Activated T-helper 2 cell treated with anti-CD3 and anti-CD28 coated beads, Interferon-gamma antibody, Interleukin-2, Interleukin-4, amounts not matched to agents 10 μg/mL and 5 μg/mL and 100 μg/mL, durations not matched to agents 14 hours and 24 hours and 36 hours (primary cell): Measurements from ENCODE around the gene LGALS7. TPM values are rescaled to one million over a fixed set of nuclear protein-coding genes. Genes with fewer than 3 reads are reported as not detected.
"Not testable (repeated sequence)": the region's sequence is repeated elsewhere in the genome, so short reads cannot be mapped to it uniquely, and the experiment has no call there.

Experiments
- DNase-seq: peaks from one replicate; pipeline ENCODE4 v3.0.0; 2021; ENCODE audit warnings: low spot score
- H3K27ac Mint-ChIP-seq: one replicate; pipeline ENCODE4 v1.8.0; 2021; ENCODE audit warnings: mixed read lengths
- H3K27me3 Mint-ChIP-seq: one replicate; pipeline ENCODE4 v1.8.0; 2021; ENCODE audit warnings: low read depth, mixed read lengths
- H3K36me3 Mint-ChIP-seq: one replicate; pipeline ENCODE4 v1.8.0; 2021; ENCODE audit warnings: low read depth, mixed read lengths
- H3K4me1 Mint-ChIP-seq: one replicate; pipeline ENCODE4 v1.8.0; 2021; ENCODE audit warnings: low read depth, mixed read lengths
- H3K4me3 Mint-ChIP-seq: one replicate; pipeline ENCODE4 v1.8.0; 2021; ENCODE audit warnings: low read depth, mild to moderate bottlenecking, moderate library complexity, mixed read lengths
- H3K9me3 Mint-ChIP-seq: one replicate; pipeline ENCODE4 v1.8.0; 2021; ENCODE audit warnings: mixed read lengths
- intact Hi-C: fragments of 100-400 bp; cut with micrococcal nuclease; formaldehyde crosslinking; loops from one replicate; pipeline ENCODE4 v1.15.1; 2023
- total RNA-seq: library from RNA; stranded (reverse); gene quantifications from 2 replicates; pipeline ENCODE4 v1.2.3, GENCODE V29; 2022

LGALS7 gene
- total RNA-seq, 1 donor from 2014 or later: not detected

DNA sequence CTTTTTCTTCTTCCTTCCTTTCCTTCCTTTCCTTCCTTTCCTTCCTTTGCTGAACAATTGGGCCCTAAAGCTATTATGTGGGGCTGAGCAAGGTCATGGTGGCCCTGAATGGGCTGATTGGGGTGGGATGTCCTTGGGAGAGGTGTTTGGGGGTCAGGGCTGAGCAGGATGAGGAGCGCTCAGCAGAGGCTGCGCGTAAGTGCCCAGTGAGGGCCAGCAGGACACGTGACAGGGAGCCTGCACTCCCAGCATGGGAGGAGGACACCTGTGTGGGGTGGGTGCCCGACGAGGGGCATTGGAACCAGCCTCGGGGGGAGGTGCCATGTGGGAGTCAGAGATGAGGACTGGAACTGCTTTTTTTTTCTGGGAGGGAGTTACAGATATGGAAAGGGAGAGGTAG lies 5.4 kb upstream of the LGALS7 start:
- no peak for DNase-seq
- intact Hi-C loops: no loop called here
- H3K4me1 Mint-ChIP-seq: no peaks in the 10 kb centered on the region
- H3K27ac Mint-ChIP-seq: no peak overlapping the region
- H3K4me3 Mint-ChIP-seq: no peak overlapping the region
- no peaks in the 10 kb centered on the region for H3K9me3 Mint-ChIP-seq
- H3K36me3 Mint-ChIP-seq: no peaks in the 10 kb centered on the region
- H3K27me3 Mint-ChIP-seq: peaks cover 15% of the 10 kb centered on the region

DNA sequence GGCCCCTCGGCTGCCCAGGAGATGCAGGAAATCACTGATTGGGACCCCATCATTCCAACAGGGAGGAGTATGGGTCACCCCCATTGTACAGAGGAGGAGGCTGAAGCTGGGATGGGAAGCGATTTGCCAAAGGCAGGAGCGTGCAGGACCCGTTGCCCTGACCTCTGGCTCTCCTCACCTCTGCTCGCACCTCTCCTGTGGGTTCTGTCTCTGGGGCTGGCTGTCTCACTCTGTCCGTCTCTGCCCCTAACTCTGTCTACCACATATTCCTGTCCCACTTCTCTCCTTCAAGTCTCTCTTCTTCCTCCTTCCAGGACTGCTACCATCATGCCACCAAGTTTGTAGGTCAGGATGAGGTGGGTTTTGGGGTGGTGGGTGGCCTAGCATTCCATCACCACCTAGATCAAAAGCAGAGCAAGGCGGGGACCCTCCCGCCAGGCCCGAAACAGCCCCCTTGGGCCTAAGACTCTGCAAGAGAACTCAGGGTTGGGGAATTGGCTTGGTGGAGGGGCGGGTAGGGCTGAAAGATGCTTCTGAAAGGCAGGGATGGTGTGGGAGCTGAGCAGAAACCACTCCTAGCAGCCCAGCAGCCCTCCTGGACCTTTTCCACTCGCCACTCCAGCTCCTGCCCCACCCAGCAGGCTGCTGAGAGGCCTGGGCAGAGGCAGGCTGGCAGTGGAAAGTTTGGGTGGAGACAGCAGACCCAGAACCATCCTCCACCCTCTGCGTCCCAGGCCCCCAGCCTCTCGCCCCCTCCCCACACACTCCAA lies 1.0 kb upstream of the LGALS7 start:
- Mint-ChIP-seq H3K9me3 (no peaks in the 10 kb centered on the region), H3K4me1 (peaks cover under 1% of the 10 kb centered on the region), H3K36me3 (no peaks in the 10 kb centered on the region), H3K27me3 (peaks cover 5% of the 10 kb centered on the region), H3K27ac (no peak overlapping the region), H3K4me3 (no peak overlapping the region)
- intact Hi-C loops: no loop called here
- DNase-seq: no peak

DNA sequence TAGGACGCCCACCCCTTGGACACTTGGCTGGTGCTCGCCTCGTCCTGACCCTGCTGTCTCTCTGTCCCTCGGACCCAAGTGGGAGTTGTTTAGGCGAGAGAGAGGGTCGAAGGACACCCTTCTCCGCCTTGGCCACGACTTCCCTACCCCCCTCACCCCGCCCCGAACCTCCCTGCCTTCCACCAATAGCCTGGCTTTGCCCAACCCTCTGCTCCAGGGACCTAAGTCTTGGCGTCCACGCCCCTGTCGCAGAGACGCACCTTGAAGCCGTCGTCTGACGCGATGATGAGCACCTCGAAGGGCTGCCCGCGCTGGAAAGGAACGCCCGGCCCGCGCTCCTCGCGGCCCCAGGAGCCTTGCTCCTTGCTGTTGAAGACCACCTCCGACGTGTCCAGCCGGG lies 1.7 kb downstream of the LGALS7 start:
- H3K4me1 Mint-ChIP-seq, H3K36me3 Mint-ChIP-seq, H3K27me3 Mint-ChIP-seq, H3K27ac Mint-ChIP-seq, intact Hi-C loops, H3K9me3 Mint-ChIP-seq, DNase-seq, H3K4me3 Mint-ChIP-seq: not testable (repeated sequence)

- H3K27ac Mint-ChIP-seq, intact Hi-C loops, H3K4me3 Mint-ChIP-seq, H3K27me3 Mint-ChIP-seq, H3K9me3 Mint-ChIP-seq, DNase-seq, H3K36me3 Mint-ChIP-seq, H3K4me1 Mint-ChIP-seq: not testable (repeated sequence)
These were observed 2.4 kb downstream of the LGALS7 start for GRCh38 chr19:38770949-38771275.

- H3K27ac Mint-ChIP-seq, H3K4me1 Mint-ChIP-seq, H3K27me3 Mint-ChIP-seq, intact Hi-C loops, H3K36me3 Mint-ChIP-seq, H3K9me3 Mint-ChIP-seq, H3K4me3 Mint-ChIP-seq, DNase-seq: not testable (repeated sequence)
These were observed 2.9 kb downstream of the LGALS7 start for GRCh38 chr19:38770228-38770948.

GRCh38 chr19:38769635-38770211 lies 3.6 kb downstream of the LGALS7 start:
- Mint-ChIP-seq H3K27ac (peak overlapping the region; percentile 63), H3K4me1 (peaks cover 4% of the 10 kb centered on the region), H3K36me3 (no peaks in the 10 kb centered on the region), H3K27me3 (peaks cover 2% of the 10 kb centered on the region), H3K4me3 (peak overlapping the region; percentile 64), H3K9me3 (no peaks in the 10 kb centered on the region)
- intact Hi-C loops: no loop called here
- peak; percentile 86 for DNase-seq

- DNase-seq: no peak
- H3K27me3 Mint-ChIP-seq: peaks cover 2% of the 10 kb centered on the region
- H3K36me3 Mint-ChIP-seq: no peaks in the 10 kb centered on the region
- H3K9me3 Mint-ChIP-seq: no peaks in the 10 kb centered on the region
- no peak overlapping the region for H3K4me3 Mint-ChIP-seq
- intact Hi-C loops: no loop called here
- H3K4me1 Mint-ChIP-seq: peaks cover 4% of the 10 kb centered on the region
- no peak overlapping the region for H3K27ac Mint-ChIP-seq
These were observed 6.9 kb downstream of the LGALS7 start for GRCh38 chr19:38766276-38767047.

DNA sequence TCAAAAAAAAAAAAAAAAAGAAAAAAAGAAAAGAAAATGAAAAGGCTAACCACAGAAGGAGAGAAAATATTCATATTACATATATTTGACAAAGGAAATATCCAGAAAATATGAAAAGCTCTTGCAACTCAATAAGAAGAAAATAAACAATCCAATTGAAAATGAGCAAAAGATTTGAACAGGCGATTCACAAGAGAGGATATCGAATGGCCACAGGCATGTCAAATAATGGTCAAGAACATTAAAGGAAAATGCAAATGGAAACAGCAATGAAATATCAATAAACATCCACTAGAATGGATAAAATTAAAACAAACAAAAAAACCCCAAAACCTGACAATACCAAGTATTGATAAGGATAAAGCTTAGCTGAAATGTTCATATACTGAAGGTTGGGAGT lies 8.1 kb downstream of the LGALS7 start:
- Mint-ChIP-seq H3K4me1 (peaks cover 4% of the 10 kb centered on the region), H3K4me3 (no peak overlapping the region), H3K9me3 (no peaks in the 10 kb centered on the region), H3K27ac (no peak overlapping the region), H3K27me3 (peaks cover 2% of the 10 kb centered on the region), H3K36me3 (no peaks in the 10 kb centered on the region)
- DNase-seq: no peak
- intact Hi-C loops: no loop called here

DNA sequence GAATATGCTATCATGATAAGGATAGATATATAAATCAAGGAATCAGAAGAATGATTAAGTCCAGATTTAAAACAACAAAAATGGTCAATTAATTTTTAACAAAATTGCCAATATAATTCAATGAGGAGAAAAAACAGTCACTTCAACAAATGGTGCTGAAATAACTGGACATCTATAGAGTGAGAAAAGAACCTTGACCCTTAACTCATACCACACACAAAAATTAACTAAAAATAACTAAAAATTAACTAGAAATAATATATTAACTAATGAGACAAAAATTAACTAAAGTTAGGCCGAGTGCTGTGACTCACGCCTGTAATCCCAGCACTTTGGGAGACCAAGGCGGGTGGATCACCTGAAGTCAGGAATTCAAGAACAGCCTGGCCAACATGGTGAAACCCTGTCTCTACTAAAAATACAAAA lies 9.5 kb downstream of the LGALS7 start:
- Mint-ChIP-seq H3K9me3 (no peaks in the 10 kb centered on the region), H3K27ac (no peak overlapping the region), H3K36me3 (no peaks in the 10 kb centered on the region), H3K27me3 (peaks cover 2% of the 10 kb centered on the region), H3K4me1 (no peaks in the 10 kb centered on the region), H3K4me3 (no peak overlapping the region)
- DNase-seq: no peak
- intact Hi-C loops: no loop called here

- H3K27me3 Mint-ChIP-seq, intact Hi-C loops, H3K27ac Mint-ChIP-seq, H3K4me3 Mint-ChIP-seq, DNase-seq, H3K9me3 Mint-ChIP-seq, H3K4me1 Mint-ChIP-seq, H3K36me3 Mint-ChIP-seq: not testable (repeated sequence)
These were observed 11.4 kb downstream of the LGALS7 start for GRCh38 chr19:38761884-38762389.

DNA sequence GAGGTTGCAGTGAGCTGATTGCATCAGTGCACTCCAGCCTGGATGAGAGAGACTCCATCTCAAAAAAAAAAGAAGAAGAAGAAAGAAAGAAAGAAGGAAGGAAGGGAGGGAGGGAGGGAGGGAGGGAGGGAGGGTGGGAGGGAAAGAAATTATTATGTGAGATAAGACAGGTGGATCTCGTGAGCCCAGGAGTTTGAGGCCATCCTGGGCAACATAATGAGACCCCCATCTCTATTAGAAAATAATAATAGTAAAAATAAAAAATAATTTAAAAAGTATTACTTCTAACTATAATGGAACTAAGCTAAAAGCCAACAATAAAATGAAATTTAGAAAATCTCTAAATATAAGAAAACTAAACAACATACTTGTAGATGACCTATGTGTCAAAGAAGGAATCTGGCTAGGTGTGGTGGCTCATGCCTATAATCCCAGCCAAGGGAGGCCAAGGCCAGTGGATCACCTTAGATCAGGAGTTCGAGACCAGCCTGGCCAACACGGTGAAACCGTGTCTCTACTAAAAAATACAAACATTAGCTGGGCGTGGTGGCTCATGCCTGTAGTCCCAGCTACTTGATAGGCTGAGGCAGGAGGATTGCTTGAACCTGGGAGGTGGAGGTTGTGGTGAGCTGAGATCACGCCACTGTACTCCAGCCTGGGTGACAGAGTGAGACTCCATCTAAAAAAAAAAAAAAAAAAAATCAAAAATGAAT lies 12.4 kb downstream of the LGALS7 start:
- H3K4me3 Mint-ChIP-seq, H3K27ac Mint-ChIP-seq, H3K9me3 Mint-ChIP-seq, DNase-seq, H3K4me1 Mint-ChIP-seq, H3K27me3 Mint-ChIP-seq, H3K36me3 Mint-ChIP-seq, intact Hi-C loops: not testable (repeated sequence)

- no peak overlapping the region for H3K4me3 Mint-ChIP-seq
- H3K36me3 Mint-ChIP-seq: no peaks in the 10 kb centered on the region
- H3K27ac Mint-ChIP-seq: no peak overlapping the region
- no peaks in the 10 kb centered on the region for H3K9me3 Mint-ChIP-seq
- H3K27me3 Mint-ChIP-seq: no peaks in the 10 kb centered on the region
- DNase-seq: no peak
- H3K4me1 Mint-ChIP-seq: no peaks in the 10 kb centered on the region
- intact Hi-C loops: loop anchor here (10.0 kb wide), 1 partner anchor 45 kb away; no protein-coding TSS in a partner anchor
These were observed 13.7 kb downstream of the LGALS7 start for GRCh38 chr19:38759590-38760003.
